Thoracic aorta (tissue), 2 donors: ENCODE data around the gene SCIMP. TPM values are rescaled to one million over a fixed set of nuclear protein-coding genes. Genes with fewer than 3 reads are reported as not detected.

Experiments used
- ATAC-seq: fragments of 150-250 bp; one replicate; pipeline ENCODE4 v1.8.0; 2017; ENCODE audit warnings: low read depth; ENCODE audit not compliant: insufficient number of reproducible peaks, low FRiP score
- DNase-seq: peaks from one replicate; pipeline ENCODE4 v3.0.0-alpha.2; 2020; ENCODE audit warnings: low spot score
- H3K27ac ChIP-seq, 2 donors: fragments of 200-600 bp; sonication (generic); 1 replicate in 1 of 2; 2 replicates in 1 of 2; pipeline ENCODE4 v1.5.1; 2016; ENCODE audit warnings: mild to moderate bottlenecking in 2 of 2, moderate library complexity in 2 of 2
- H3K27me3 ChIP-seq: fragments of 200-600 bp; sonication (generic); replicated peaks from 2 replicates; pipeline ENCODE4 v1.6.0; 2016; ENCODE audit warnings: mild to moderate bottlenecking; ENCODE audit not compliant: insufficient read depth
- H3K36me3 ChIP-seq: fragments of 200-600 bp; sonication (generic); one replicate; pipeline ENCODE4 v1.5.1; 2016
- H3K4me1 ChIP-seq, 2 donors: fragments of 200-600 bp; sonication (generic); 1 replicate in 1 of 2; 2 replicates in 1 of 2; pipeline versions ENCODE4 v1.5.1 to v1.6.0; 2016; ENCODE audit warnings: low read depth in 2 of 2, mild to moderate bottlenecking in 1 of 2; ENCODE audit not compliant: control insufficient read depth in 1 of 2
- H3K4me3 ChIP-seq: fragments of 200-600 bp; sonication (generic); 2 replicates; pipeline ENCODE4 v1.5.1; 2016; ENCODE audit warnings: mild to moderate bottlenecking
- H3K9me3 ChIP-seq: fragments of 200-600 bp; sonication (generic); 2 replicates; pipeline ENCODE4 v1.5.1; 2016
- CTCF ChIP-seq: fragments of 200-600 bp; sonication (generic); IDR thresholded peaks from one replicate; pipeline ENCODE4 v1.5.1; 2019; ENCODE audit warnings: antibody characterized with exemption
- total RNA-seq, 2 donors: library from RNA; depleted of rRNA; stranded (reverse); fragments of >200 nt; gene quantifications; one replicate each; pipeline versions ENCODE4 v1.1.0 to v1.2.3, GENCODE V29; 2016

The SCIMP gene
- total RNA-seq, 2 donors from 2014 or later: 13.4 to 14.9 TPM

DNA sequence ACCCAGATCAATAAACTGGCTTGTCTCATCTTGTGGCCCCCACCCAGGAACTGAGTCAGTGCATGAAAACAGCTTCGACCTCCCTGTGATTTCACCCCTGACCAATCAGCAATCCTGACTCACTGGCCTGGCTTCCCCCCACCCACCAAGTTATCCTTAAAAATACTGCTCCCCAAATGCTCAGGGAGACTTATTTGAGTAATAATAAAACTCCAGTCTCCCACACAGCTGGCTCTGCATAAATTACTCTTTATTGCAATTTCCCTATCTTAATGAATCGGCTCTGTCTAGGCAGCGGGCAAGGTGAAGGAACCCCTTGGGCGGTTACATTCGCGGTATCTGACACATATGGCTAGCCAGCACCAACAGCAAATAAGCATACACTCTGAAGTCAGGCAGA is 37.7 kb upstream of the SCIMP start:
- no peak for ATAC-seq
- Histone ChIP-seq H3K9me3 (no peaks in the 10 kb centered on the region), H3K4me3 (no peak overlapping the region), H3K4me1 (no peaks in the 10 kb centered on the region), H3K27me3 (no peaks in the 10 kb centered on the region), H3K36me3 (no peaks in the 10 kb centered on the region), H3K27ac (no peak overlapping the region)
- no peak for TF ChIP-seq CTCF
- no peak for DNase-seq

- TF ChIP-seq CTCF: no peak
- Histone ChIP-seq H3K27ac (no peak overlapping the region), H3K9me3 (no peaks in the 10 kb centered on the region), H3K36me3 (no peaks in the 10 kb centered on the region), H3K4me1 (no peaks in the 10 kb centered on the region), H3K4me3 (no peak overlapping the region), H3K27me3 (no peaks in the 10 kb centered on the region)
- ATAC-seq: no peak
- DNase-seq: no peak
Observed at GRCh38 chr17:5269241-5269960, 34.7 kb upstream of the SCIMP start.

DNA sequence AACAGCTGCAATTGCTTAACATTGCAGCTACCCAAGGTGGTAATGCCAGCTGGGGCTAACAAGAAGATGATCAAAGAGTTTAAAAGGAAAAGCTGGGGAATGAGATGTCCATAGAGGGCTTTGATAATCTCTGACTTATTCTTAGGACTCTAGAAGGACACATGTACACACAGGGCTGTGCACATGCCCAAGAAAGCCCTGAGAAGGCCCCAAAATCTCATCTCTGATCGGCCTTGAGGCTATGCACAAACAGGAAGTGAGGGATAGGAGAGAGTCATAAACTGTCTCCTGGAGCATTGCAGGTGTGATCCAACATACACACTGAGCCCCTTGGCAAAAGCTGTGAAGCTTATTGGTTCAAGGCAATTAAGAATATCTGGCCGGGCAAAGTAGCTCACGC is 30.2 kb upstream of the SCIMP start:
- no peak overlapping the region for H3K4me3 ChIP-seq
- no peaks in the 10 kb centered on the region for H3K27me3 ChIP-seq
- no peak for TF ChIP-seq CTCF
- H3K36me3 ChIP-seq: no peaks in the 10 kb centered on the region
- no peak overlapping the region for H3K27ac ChIP-seq
- H3K9me3 ChIP-seq: no peaks in the 10 kb centered on the region
- no peak for ATAC-seq
- no peaks in the 10 kb centered on the region for H3K4me1 ChIP-seq
- DNase-seq: no peak

DNA sequence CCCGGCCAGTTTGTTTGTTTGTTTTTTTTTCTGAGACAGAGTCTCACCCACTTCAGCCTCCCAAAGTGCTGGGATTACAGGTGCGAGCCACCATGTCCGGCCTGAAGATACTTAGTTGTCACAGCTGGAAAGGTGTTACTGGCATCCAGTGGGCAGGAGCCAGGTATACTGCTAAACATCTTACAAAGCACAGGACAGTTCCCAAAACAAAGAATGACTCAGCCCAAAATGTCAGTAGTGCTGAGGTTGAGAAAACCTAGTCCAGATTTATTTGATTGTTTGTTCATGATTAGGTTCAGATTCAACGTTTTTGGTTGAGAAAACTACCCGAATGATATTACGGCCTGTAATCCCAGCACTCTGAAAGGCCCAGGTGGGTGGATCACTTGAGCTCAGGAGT is 28.8 kb upstream of the SCIMP start:
- no peaks in the 10 kb centered on the region for H3K9me3 ChIP-seq
- ATAC-seq (no peak), DNase-seq (no peak)
- no peak overlapping the region for H3K27ac ChIP-seq
- H3K36me3 ChIP-seq: no peaks in the 10 kb centered on the region
- H3K4me3 ChIP-seq: no peak overlapping the region
- H3K27me3 ChIP-seq: no peaks in the 10 kb centered on the region
- TF ChIP-seq CTCF: no peak
- H3K4me1 ChIP-seq: no peaks in the 10 kb centered on the region

GRCh38 chr17:5262416-5262991 is 27.8 kb upstream of the SCIMP start:
- Histone ChIP-seq H3K9me3 (no peaks in the 10 kb centered on the region), H3K36me3 (no peaks in the 10 kb centered on the region), H3K27me3 (no peaks in the 10 kb centered on the region), H3K4me3 (no peak overlapping the region), H3K27ac (no peak overlapping the region), H3K4me1 (no peaks in the 10 kb centered on the region)
- DNase-seq: no peak
- TF ChIP-seq CTCF: no peak
- ATAC-seq: no peak
